GM12878 (cell line): ENCODE results near the gene UBE2I. TPM values are rescaled to one million over a fixed set of nuclear protein-coding genes. Genes with fewer than 3 reads are reported as not detected.

Experiments used
- ATAC-seq: fragments of 200-7000 bp; cut with Tn5 transposase; 3 replicates; pipeline ENCODE4 v1.9.1; 2020; ENCODE audit warnings: mild to moderate bottlenecking, moderate library complexity
- BruUV-seq: library from RNA; stranded (reverse); fragments of 400-500 nt; replicated peaks from 2 replicates; lab custom pipeline; 2021; lab: Mats Ljungman, UMichigan
- CTCF ChIA-PET: fragments of 300-600 bp; sonication (Branson Sonifier 250); formaldehyde crosslinking; extraction: SDS; loops from one replicate; lab custom pipeline; 2021; ENCODE audit warnings: inconsistent platforms; lab: Yijun Ruan, JAX
- POLR2A ChIA-PET: fragments of 350-600 bp; formaldehyde crosslinking; extraction: SDS; loops from one replicate; lab custom pipeline; 2021; ENCODE audit warnings: inconsistent platforms; lab: Charles Lee
- RAD21 ChIA-PET: fragments of 300-600 bp; sonication (Branson Sonifier 250); formaldehyde crosslinking; loops from one replicate; lab custom pipeline; 2023; ENCODE audit warnings: antibody characterized with exemption; ENCODE audit not compliant: unreplicated experiment; lab: Charles Lee
- SMC1A ChIA-PET: fragments of 300-600 bp; sonication (Branson Sonifier 250); formaldehyde crosslinking; loops from one replicate; lab custom pipeline; 2023; ENCODE audit not compliant: unreplicated experiment, uncharacterized antibody; lab: Charles Lee
- DNase-seq: peaks from one replicate; pipeline ENCODE4 v3.0.0-alpha.2; 2011; ENCODE audit warnings: low read depth, low spot score
- FAIRE-seq: peaks from 3 replicates; lab custom pipeline; 2011; peaks lifted over from hg19 to GRCh38; lab: Jason Lieb, UNC
- H2AFZ ChIP-seq: 2 replicates; pipeline ENCODE4 v1.6.0; 2011; ENCODE audit warnings: low read depth, low read length, control low read depth; ENCODE audit not compliant: control insufficient read depth
- H3K27ac ChIP-seq: 2 replicates; pipeline ENCODE4 v1.5.1; 2011; ENCODE audit warnings: control low read depth; ENCODE audit not compliant: control insufficient read depth, insufficient read depth
- H3K27me3 ChIP-seq, 2 experiments: replicated peaks in 1 of 2; 2 replicates each; pipeline versions ENCODE4 v1.6.0 to v1.6.1; 2011; ENCODE audit warnings: low read length in 1 of 2; ENCODE audit not compliant: control insufficient read depth in 2 of 2, insufficient read depth in 2 of 2
- H3K36me3 ChIP-seq, 2 experiments: 2 replicates each; pipeline ENCODE4 v1.5.1; 2011; ENCODE audit warnings: low read length in 1 of 2; ENCODE audit not compliant: control insufficient read depth in 2 of 2, insufficient read depth in 2 of 2
- H3K4me1 ChIP-seq: 2 replicates; pipeline ENCODE4 v1.6.1; 2011; ENCODE audit warnings: mild to moderate bottlenecking, low read length, moderate library complexity, mixed read lengths; ENCODE audit not compliant: control insufficient read depth, insufficient read depth
- H3K4me2 ChIP-seq: 2 replicates; pipeline ENCODE4 v1.6.0; 2011; ENCODE audit warnings: control low read depth; ENCODE audit not compliant: control insufficient read depth, insufficient read depth
- H3K4me3 ChIP-seq: fragments of 200-600 bp; sonication (generic); 2 replicates; pipeline ENCODE4 v1.5.1; 2016
- H3K79me2 ChIP-seq: 2 replicates; pipeline ENCODE4 v1.6.0; 2011; ENCODE audit warnings: low read length; ENCODE audit not compliant: control insufficient read depth, insufficient read depth
- H3K9ac ChIP-seq: 2 replicates; pipeline ENCODE4 v1.8.0; 2011; ENCODE audit warnings: low read length, control low read depth, mixed read lengths; ENCODE audit not compliant: control insufficient read depth, insufficient read depth
- H3K9me3 ChIP-seq: replicated peaks from 3 replicates; pipeline ENCODE4 v1.5.1; 2011; ENCODE audit warnings: mild to moderate bottlenecking, low read length; ENCODE audit not compliant: control insufficient read depth, insufficient read depth
- H4K20me1 ChIP-seq: 2 replicates; pipeline ENCODE4 v1.6.0; 2011; ENCODE audit not compliant: control insufficient read depth, insufficient read depth
- BCLAF1 ChIP-seq: fragments of 450-650 bp; IDR thresholded peaks from 2 replicates; pipeline ENCODE4 v1.6.1; 2017; ENCODE audit warnings: antibody characterized with exemption, mild to moderate bottlenecking, moderate library complexity
- BMI1 ChIP-seq: fragments of 450-650 bp; IDR thresholded peaks from 2 replicates; pipeline ENCODE4 v1.6.1; 2016; ENCODE audit warnings: mild to moderate bottlenecking, moderate library complexity, borderline replicate concordance
- CHD4 ChIP-seq: fragments of 200-600 bp; sonication (generic); IDR thresholded peaks from 2 replicates; pipeline ENCODE4 v1.6.1; 2016; ENCODE audit warnings: mild to moderate bottlenecking
- IKZF2 ChIP-seq, 2 experiments: fragments of 450-650 bp; IDR thresholded peaks; 2 replicates each; pipeline ENCODE4 v1.6.1; 2017; ENCODE audit warnings: mild to moderate bottlenecking in 2 of 2, moderate library complexity in 2 of 2
- JUND ChIP-seq: IDR thresholded peaks from 2 replicates; pipeline ENCODE4 v1.6.1; 2012; ENCODE audit warnings: low read depth, mild to moderate bottlenecking, low read length, improper control_type of control experiment, moderate library complexity
- NBN ChIP-seq: fragments of 450-650 bp; IDR thresholded peaks from 2 replicates; pipeline ENCODE4 v1.6.1; 2016
- NFXL1 ChIP-seq: fragments of 450-650 bp; IDR thresholded peaks from 2 replicates; pipeline ENCODE4 v1.6.1; 2017; ENCODE audit warnings: antibody characterized with exemption, mild to moderate bottlenecking, borderline replicate concordance
- TARDBP ChIP-seq: IDR thresholded peaks from 2 replicates; pipeline ENCODE4 v1.6.1; 2016; ENCODE audit warnings: borderline replicate concordance
- ZNF687 ChIP-seq: fragments of 450-650 bp; IDR thresholded peaks from 2 replicates; pipeline ENCODE4 v1.6.1; 2017; ENCODE audit warnings: mild to moderate bottlenecking, moderate library complexity
- WGBS: methylation state at CpG from one replicate; pipeline ENCODE4 v1.1.6; 2016; ENCODE audit warnings: low lambda C conversion rate; ENCODE audit not compliant: insufficient replicate concordance, insufficient coverage; ENCODE audit errors: missing lambda C conversion rate; 5-methylcytosine and 5-hydroxymethylcytosine counted together
- in situ Hi-C: fragments of 300-500 bp; cut with MboI; formaldehyde crosslinking; loops from 9 replicates; pipeline ENCODE4 v1.14.3; 2018; ENCODE audit warnings: mixed read lengths
- intact Hi-C: fragments of 100-400 bp; cut with micrococcal nuclease; formaldehyde crosslinking; loops from one replicate; pipeline ENCODE4 v1.14.2; 2022; ENCODE audit not compliant: unreplicated experiment
- polyA plus RNA-seq, 11 experiments: library from polyadenylated mRNA; depleted of rRNA in 4 of 11; unstranded in 6 of 11; stranded (reverse) in 5 of 11; fragments of >200 nt; fragmentation: Nextera tagmentation in 4 of 11; fragmentation: Illumina TruSeq in 1 of 11; extraction: Ambion mirVana in 4 of 11; extraction: Trizol in 1 of 11; gene quantifications; 1 replicate in 1 of 11; 2 replicates in 10 of 11; pipeline versions ENCODE4 v1.2.1 to v1.2.3, GENCODE V29; 2011 to 2016; ENCODE audit warnings: inconsistent platforms in 2 of 11, missing spikeins in 2 of 11, low read depth in 1 of 11
- total RNA-seq, 4 experiments: library from RNA; depleted of rRNA in 3 of 4; stranded (reverse); fragments of >200 nt in 3 of 4; fragmentation: Illumina TruSeq in 1 of 4; extraction: Trizol in 1 of 4; gene quantifications; 2 replicates each; pipeline versions ENCODE4 v1.2.1 to v1.2.3, GENCODE V29; 2013 to 2021

UBE2I gene
- total and polyA plus RNA-seq, 10 of the 15 experiments (the other 5 are each of a cell fraction or from before 2014, with no cell fraction given) = 47.5 to 243 (median 194) TPM

DNA sequence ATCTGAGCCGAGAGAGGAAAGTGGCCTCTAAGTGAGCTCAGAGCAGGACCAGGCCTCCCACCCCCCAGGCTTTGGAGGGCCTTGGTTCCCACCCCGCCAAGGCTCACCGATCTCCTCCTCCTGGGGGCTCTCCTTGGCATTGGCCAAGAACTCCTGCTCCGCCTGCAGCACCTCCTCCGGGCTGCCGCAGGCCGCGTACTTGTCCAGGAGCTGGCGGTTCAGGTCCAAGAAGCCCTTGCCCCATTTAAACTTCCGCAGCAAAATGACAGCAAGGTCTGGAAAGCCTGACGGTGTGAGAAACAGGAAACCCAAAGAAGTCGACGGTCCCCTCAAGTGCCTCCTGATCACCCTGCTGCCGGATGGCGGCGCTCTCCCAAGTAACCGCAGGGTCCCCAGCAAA, 40.5 kb downstream of the UBE2I start (continued):
- TF ChIP-seq BCLAF1 (no peak), BMI1 (no peak), TARDBP (no peak)

DNA sequence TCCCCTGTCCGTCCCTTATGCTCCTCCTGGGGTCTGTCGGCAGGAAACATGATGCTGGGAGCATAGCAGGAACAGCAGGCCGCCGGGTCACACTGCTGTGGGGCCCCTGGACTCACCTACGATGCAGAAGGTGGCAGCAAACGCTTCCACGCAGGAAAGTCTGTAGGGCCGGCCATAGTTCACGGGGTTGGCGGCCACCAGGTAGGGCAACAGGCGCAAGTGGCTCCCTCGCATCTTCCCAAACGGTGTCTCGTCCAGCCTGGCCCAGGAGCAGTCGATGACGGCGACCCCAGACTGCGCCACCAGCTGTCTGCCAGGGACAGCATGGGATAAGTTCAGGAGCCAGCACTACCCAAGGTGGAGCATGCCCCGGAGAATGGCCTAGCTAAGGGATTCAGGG, 41.3 kb downstream of the UBE2I start:
- no peak for FAIRE-seq
- TF ChIP-seq ZNF687 = no peak
- TF ChIP-seq CHD4 = no peak
- TF ChIP-seq JUND = no peak
- TF ChIP-seq NBN = no peak
- no peak for TF ChIP-seq IKZF2 (IDR thresholded peaks at IDR 0.05)
- no peak for TF ChIP-seq NFXL1
- TF ChIP-seq, all 136 proteins: peak for 0
- DNase-seq (no peak), ATAC-seq (no peak)
- SMC1A ChIA-PET = no interaction called here
- Histone ChIP-seq H3K9ac (peak overlapping the region; percentile 70), H3K27me3 (no peaks in the 10 kb centered on the region), H2AFZ (no peak overlapping the region), H3K4me2 (peak overlapping the region; percentile 56), H3K27ac (no peak overlapping the region; the same call in 1 of the 2 replicates), H3K9me3 (no peaks in the 10 kb centered on the region), H3K4me1 (peaks cover 8% of the 10 kb centered on the region), H3K4me3 (peak overlapping the region; percentile 81), H4K20me1 (no peaks in the 10 kb centered on the region), H3K79me2 (peaks cover 27% of the 10 kb centered on the region), H3K36me3 (peaks cover 0 to 6% of the 10 kb centered on the region in 2 experiments; a peak in 3 of 4 replicates)
- in situ Hi-C loops (no loop called here), intact Hi-C loops (no loop called here)
- RAD21 ChIA-PET = no interaction called here
- 78% methylated on average over 13 of the region's 19 CpGs for WGBS
- BruUV-seq = no TSS peak
- POLR2A ChIA-PET = no interaction called here
- CTCF ChIA-PET = no interaction called here
